Stimulated activated CD8-positive, alpha-beta memory T cell treated with anti-CD3 and anti-CD28 coated beads, Interleukin-15, amount 100 ng/mL, for 4 hours (primary cell): ENCODE measurements around the gene RASAL3.
"Not testable (repeated sequence)": the region's sequence is repeated elsewhere in the genome, so short reads cannot be mapped to it uniquely, and the experiment has no call there.

Experiments used
- DNase-seq, 2 donors: peaks; one replicate each; pipeline ENCODE4 v3.0.0-alpha.2; 2020; ENCODE audit warnings: low read depth in 2 of 2

RASAL3 gene

GRCh38 chr19:15464394-15465385 is at the start of gene RASAL3:
Gene RASAL3 (minus strand): TSS chr19:15464544. CDS start chr19:15464358, 186 bp downstream.
- peak; percentile 43 to 44 for DNase-seq

- DNase-seq: no peak
Measured at GRCh38 chr19:15511671-15512424, 47.5 kb upstream of the RASAL3 start.

GRCh38 chr19:15508035-15508710 is 43.8 kb upstream of the RASAL3 start, which contains the start of gene CYP4F22:
Gene CYP4F22 (plus strand): TSS chr19:15508525. CDS start chr19:15525337, 16,812 bp downstream.
- DNase-seq: peak in 1 of 2 donors; percentile 6

- DNase-seq: no peak
Measured at GRCh38 chr19:15507068-15508034, 43.0 kb upstream of the RASAL3 start.

GRCh38 chr19:15506074-15506571 is 41.8 kb upstream of the RASAL3 start:
- DNase-seq: no peak

GRCh38 chr19:15502264-15502663 is 37.9 kb upstream of the RASAL3 start:
- no peak for DNase-seq

GRCh38 chr19:15501596-15501995 is 37.3 kb upstream of the RASAL3 start:
- no peak for DNase-seq

- no peak for DNase-seq
Measured at GRCh38 chr19:15498910-15499309, 34.6 kb upstream of the RASAL3 start.

- DNase-seq: no peak
Measured at GRCh38 chr19:15498156-15498858, 34.0 kb upstream of the RASAL3 start.

GRCh38 chr19:15495151-15495550 is 30.8 kb upstream of the RASAL3 start:
- DNase-seq: no peak

GRCh38 chr19:15488489-15489226 is 24.3 kb upstream of the RASAL3 start:
- no peak for DNase-seq

GRCh38 chr19:15487038-15487437 is 22.7 kb upstream of the RASAL3 start:
- DNase-seq: no peak

- DNase-seq: not testable (repeated sequence)
Measured at GRCh38 chr19:15485768-15486167, 21.4 kb upstream of the RASAL3 start.

- not testable (repeated sequence) for DNase-seq
Measured at GRCh38 chr19:15480996-15481395, 16.7 kb upstream of the RASAL3 start.

- no peak for DNase-seq
Measured at GRCh38 chr19:15479391-15480345, 15.3 kb upstream of the RASAL3 start, which contains the start of gene PGLYRP2. Gene PGLYRP2 (minus strand): TSS chr19:15479501. CDS start chr19:15479371, 130 bp downstream.

- no peak for DNase-seq
Measured at GRCh38 chr19:15476325-15476724, 12.0 kb upstream of the RASAL3 start.

GRCh38 chr19:15475611-15476010 is 11.3 kb upstream of the RASAL3 start:
- DNase-seq: no peak

GRCh38 chr19:15475169-15475568 is 10.8 kb upstream of the RASAL3 start:
- no peak for DNase-seq
